Epidermal melanocyte (primary cell): ENCODE data around the gene BMP4.
"Not testable (repeated sequence)": the region's sequence is repeated elsewhere in the genome, so short reads cannot be mapped to it uniquely, and the experiment has no call there.

Source experiments
- DNase-seq: peaks from one replicate; pipeline ENCODE4 v3.0.0; 2011; ENCODE audit warnings: low spot score; ENCODE audit not compliant: insufficient read length

BMP4 gene

DNA sequence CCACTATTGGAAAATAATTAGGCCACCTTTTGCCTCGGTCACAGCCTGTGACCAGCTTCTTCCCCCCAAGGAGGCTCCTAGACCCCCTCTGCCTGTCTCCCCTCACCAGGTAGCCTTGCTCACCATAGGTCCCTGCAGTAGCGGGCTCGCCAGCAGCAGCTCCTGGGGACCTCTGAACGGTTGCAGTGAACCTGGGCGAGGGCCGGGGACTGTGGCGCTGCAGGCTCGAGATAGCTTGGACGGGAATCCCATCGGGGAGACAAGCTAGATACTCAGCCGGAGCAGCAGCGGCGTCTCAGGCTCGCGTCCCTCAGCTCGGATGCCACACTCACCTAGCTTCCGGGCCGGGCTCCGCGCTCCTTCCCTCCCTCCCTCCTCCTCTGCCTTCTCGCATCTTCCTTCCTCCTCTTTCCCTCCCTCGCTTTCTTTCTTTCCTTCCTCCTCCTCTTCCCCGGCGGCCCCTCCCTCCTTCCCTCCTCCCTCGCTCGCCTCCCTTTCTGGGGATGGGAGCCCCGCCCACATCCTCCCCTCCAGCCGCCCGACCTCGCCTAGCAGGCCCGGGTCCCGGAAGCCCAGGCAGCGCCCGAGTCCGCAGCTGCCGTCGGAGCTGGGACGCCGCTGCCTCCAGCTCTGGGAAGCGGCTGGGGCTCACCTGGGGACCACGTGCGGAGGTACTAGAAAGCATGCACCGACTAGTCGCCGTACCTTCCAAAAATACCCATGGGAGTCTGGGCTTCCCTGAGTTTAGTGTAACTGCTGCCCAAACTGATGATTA lies at the start of gene BMP4:
BMP4 (minus strand) TSS at position 399 of the 775 bp plus-strand sequence. CDS start 4,603 bp downstream, outside the sequence.
- peak; percentile 57 for DNase-seq

DNA sequence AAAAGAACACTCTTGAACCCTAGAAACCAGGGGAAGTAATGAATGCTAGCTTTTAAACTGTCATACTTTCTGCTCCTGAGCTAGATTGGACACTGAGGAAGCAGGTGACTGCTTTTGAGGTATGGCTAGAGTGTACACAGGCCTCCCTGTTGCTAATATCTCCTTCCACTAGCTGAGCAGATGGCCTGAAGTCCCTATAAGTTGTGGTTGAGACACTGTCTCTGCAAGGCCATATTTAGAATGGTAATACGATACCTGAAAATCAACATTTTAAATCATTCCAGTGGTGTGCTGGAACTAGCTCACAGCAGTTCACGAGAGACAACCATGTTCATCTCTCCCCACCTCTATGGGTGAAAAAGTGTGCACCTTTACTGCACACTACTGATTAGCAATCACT lies 46.4 kb upstream of the BMP4 start:
- no peak for DNase-seq

DNA sequence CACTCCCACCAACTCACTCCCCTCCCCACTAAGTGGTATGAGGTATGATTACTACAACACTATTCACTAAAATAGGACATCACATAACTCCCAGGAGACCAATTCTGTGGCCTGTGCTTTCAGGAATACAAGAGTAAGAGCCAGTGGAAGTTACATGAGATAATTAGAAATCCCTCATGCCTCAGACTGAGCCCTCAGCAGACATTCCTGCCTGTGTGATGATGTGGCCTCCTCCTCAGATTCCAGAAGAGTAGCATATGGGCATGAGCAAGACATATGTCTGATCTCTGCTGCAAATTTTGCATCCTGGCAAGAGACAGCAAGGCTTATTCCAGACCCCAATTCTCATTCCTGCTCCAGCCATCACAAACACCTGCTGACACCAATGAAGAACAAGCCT lies 46.0 kb upstream of the BMP4 start:
- DNase-seq: no peak

DNA sequence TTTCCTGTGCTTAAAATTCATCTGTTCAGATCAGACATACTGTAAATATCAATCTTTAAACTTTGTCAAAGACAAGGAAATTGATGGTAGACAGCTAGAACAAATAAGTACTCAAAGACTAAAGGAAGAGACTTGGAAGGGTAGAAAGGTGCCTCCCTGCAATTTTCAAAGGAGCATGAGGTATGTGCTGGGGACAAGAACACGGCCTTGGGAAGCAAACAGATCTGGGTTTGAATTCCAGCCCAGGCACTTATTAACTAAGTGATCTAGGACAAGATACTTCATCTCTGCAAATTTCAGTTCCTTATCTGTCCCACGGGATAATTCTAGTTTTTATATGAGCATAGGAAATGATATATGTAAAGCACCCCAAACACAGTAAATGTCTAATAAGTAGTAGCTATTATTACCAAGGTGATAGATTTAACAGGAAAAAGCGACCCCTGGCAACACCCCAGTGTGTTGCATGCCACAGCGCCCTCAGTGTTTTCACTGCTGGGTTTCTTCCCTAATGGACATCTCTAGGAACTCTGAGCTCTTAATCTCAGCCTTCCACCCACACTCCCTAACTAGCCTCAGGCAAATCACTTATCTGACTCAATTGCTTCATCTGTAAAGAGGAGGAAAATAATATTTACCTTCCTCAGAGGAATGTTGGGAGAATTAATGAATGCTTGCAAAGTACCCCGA lies 44.7 kb upstream of the BMP4 start:
- no peak for DNase-seq

GRCh38 chr14:54000341-54000811 lies 43.8 kb upstream of the BMP4 start:
- no peak for DNase-seq

DNA sequence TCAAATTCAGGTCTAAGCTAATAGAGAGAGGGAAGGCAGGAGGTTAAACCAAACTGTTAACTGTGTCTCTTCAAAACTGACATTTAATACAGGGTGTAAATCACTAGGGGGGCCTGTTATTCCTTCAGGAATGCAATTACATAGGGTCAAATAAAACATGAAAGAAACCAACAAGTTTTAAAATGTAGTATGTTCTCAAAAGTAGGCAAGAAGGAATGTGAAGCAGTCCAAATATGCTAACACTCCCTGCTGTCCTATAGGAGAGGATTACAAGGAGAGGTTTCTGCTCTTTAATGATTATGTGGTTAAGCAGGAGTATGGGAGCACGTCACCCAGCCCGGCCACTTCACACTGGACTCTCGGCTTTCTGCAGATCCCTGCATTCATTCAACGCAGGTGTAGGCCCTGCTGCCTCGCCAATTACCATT lies 42.5 kb upstream of the BMP4 start:
- peak; percentile 36 for DNase-seq

GRCh38 chr14:53996041-53996440 lies 39.4 kb upstream of the BMP4 start:
- DNase-seq: no peak

DNA sequence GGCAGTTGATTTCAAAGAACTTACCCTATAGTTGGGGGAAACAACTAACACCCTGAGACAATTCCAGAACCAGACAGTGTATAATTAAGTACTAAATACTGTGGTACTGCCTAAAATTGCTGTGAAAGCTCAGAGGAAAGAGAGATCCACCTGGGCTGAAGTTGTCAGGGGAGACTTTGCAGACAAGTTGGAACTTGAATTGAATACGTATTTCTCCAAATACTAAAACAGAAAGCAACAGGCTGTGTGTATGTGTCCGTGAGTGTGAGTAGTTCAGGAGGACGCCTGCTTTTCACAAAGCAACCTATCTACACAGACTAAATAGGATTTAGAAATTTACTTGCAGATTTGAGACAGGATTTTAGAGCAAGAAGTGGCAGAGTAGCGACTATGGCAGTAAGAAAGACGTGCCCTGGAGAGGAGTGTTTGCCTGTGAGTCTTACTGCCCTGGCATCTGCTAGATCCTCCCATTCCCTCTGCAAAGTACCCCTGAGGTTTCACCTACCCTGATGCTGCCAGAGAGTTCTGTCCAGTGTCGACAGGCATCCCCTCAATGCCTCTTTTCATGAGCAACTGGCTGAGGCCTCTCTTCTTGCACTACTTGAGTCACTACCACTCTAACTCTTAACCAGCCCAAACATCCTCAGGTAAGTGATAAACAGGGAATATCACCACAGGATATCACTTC lies 37.4 kb upstream of the BMP4 start:
- DNase-seq: no peak

DNA sequence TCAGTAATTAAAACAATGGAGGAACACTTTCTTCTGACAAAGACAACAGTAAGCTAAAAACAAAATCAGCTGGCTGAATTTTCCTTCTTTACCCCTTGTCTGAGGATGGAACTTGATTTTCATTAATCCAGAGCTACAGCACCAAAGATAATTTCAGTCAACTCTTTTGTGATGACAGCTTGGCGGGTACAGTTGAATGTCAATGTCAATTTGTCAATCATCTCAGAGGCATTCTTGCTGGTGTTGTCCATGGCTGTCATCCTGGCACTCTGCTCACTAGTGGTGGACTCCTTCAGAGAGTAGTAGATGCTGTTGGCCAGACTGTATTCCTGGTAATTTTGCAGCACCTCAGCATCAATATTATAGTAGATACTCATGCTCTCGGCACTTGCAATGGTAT lies 34.4 kb upstream of the BMP4 start:
- no peak for DNase-seq

DNA sequence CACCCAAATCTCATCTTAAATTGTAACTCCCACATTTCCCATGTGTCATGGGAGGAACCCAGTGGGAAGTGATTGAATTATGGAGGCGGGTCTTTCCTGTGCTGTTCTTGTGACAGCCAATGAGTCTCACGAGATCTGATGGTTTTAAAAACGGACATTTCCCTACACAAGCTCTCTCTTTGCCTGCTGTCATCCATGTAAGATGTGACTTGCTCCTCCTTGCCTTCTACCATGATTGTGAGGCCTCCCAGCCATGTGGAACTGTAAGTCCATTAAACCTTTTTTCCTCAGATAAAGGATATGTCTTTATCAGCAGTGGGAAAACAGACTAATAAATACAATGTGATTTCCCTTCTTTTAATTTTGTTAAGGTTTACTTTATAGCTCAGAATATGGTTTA lies 30.1 kb upstream of the BMP4 start:
- DNase-seq: not testable (repeated sequence)

DNA sequence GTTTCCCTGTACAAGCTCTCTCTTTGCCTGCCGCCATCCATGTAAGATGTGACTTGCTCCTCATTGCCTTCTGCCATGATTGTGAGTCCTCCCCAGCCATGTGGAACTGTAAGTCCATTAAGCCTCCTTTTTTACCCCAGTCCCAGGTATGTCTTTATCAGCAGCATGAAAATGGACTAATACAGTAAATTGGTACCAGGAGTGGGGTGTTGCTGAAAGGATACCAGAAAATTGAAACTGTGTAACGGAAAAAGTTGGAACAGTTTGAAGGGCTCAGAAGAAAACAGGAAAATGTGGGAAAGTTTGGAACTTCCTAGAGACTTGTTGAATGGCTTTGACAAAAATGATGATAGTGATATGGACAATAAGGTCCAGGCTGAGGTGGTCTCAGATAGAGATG lies 28.3 kb upstream of the BMP4 start:
- DNase-seq: not testable (repeated sequence)

GRCh38 chr14:53983112-53983511 lies 26.5 kb upstream of the BMP4 start:
- no peak for DNase-seq

DNA sequence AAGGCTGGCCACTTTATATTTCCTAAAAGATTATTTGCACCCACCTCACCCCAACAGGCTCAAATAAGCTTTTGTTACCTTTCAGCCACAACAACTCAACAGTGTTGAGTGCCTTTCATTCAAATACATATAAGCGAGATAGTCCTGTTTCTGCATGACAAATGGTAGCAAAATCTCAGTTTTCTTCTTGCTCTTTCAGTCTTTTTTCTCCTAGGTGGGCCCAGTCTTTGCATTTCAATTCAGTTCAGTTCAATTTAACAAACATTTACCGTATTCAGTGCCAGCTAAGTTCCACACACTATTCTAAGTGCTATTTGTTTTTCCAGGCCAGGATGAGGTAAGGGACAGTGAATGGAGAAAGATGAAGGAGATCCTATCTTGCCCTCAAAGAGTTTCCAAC lies 25.9 kb upstream of the BMP4 start:
- no peak for DNase-seq

DNA sequence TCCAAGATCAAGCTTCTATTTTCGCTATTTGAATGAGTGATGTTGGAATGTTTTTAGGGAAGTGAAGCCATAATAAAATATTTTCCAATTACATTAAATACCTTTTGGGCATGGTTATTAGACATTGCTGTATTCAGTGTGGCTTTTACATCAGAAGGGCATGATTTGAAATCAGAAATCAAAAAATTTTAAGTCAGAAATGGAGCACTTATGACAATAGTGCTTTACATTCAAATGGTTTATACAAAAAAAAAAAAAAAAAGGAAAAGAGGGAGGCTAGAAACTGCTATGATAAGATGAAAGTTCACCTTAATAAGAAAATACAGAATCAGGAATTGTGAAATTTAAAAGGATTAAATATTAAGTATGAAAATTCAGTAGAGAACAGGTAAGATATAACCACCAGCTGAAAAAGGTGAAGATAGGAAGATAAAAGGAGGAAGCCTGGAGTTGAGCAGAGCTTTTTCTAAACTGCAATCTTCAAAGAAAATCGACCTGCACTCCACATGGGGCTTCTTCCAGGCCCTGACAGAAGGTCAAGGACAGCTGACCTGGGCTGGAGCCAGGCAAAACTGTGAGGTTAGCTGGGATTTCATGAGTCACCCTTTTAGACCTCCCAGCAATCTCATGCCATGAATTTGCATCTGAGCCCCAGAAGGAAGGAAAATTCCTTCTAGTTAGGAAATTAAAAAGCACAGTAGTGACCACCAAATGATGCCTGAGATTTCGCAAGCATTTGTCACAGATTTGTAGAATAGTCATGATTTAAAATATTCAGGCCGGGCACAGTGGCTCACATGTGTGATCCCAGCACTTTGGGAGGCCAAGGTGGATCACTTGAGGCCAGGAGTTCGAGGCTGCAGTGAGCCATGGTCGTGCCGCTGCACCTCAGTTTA lies 23.4 kb upstream of the BMP4 start:
- peak; percentile 40 for DNase-seq

DNA sequence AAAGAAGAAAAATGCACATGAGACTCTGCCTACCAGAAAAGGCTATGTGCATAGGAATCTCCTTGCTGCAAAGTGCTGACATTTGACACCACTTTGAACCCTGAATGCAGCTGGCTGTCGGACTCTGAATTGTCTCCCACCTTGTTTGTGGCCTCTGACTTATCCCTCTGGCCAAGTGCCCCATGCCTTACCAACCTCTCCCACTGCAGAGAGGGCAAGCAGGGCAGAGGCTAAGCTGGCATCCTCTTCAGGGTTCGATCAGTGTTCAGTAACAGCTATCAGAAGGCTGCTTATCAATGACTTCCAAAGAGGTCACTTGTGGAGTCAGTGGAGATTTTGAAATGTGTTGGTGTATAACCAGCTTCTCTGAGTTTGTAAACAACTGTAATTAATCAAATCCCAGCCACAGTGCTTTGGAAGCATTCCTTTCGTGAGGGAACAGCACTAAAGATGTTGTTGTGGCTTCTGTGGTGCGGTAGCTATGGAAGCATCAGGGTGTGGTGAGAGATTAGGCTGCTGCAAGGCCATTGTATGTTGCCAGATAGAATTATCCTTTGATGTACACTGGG lies 22.6 kb upstream of the BMP4 start:
- peak; percentile 35 for DNase-seq

DNA sequence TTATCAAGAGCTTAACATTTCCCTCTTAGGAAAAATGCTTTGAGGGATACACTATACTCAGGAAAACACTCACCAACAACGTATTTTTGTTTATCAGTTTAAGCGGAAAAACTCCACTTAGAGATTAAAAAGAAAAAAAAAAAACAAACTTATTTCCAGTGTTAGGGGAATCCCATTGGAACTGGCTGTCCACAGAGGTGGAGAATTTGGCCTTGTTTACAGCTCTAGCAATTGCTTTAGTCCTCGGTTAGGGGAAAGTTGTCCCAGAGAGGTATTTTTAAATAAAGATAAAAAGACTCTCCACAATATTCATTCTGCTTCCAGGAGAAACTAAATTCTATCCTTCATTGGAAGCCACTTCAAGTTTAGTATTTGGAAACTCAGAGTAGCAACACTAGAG lies 21.6 kb upstream of the BMP4 start:
- no peak for DNase-seq

GRCh38 chr14:53975444-53975843 lies 18.8 kb upstream of the BMP4 start:
- no peak for DNase-seq

- no peak for DNase-seq
Observed at GRCh38 chr14:53971521-53971920, 14.9 kb upstream of the BMP4 start.

DNA sequence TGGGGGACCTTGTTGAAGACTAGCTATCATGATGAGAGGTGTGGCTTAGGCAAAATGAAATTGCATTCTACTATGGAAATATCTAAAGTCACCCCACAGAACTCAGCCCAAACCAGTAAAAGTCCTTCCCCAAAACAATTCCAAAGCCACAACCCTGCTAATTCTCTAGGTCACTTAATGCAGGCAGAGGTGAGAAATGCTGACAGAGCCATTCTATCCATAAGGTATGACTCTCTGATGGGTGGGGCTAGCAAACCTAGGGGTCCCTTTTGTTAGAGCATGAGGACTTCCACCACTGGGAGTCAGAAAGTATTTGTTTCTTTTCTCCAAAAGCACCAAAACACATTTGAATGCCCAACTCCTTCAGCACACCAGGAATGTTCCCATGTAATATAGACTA lies 12.7 kb upstream of the BMP4 start:
- DNase-seq: no peak

DNA sequence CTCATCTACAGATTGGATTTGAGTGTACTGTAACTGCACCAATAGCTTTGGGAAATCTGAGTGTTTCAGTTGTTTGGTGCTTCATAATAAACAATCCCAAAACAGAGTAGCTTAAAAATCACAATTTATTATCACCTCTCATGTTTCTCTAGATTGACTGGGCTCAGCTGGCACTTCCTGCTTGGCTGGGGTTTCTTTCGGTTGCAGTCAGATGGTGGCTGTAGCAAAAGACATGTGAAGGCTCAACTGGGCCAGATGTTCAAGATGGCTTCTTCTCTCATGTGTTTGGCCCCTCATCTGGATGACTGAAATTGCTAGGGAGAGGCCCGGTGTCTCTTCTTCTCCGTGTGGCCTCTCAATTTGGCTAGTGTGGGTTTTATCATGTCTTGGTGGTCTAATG lies 12.1 kb upstream of the BMP4 start:
- no peak for DNase-seq

DNA sequence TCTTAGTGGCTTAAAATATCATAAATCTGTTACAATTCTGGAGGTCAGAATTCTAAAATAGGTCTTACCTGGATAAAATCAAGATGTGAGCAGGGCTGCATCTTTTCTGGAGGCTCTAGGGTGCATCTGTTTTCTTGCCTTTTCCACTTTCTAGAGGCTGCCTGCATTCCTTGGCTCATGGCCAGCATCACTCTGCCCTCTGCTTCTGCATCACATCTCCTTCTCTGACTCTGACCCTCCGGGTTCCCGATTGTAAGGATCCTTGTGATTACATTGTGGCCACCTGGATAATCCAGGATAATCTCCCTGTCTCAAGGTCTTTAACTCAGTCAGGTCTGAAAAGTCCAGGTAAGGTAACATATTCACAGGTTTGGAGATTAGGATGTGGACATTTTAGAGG lies 11.0 kb upstream of the BMP4 start:
- no peak for DNase-seq
